GM12875 (cell line): ENCODE results near the gene MSI2.

Source experiments
- H3K4me3 ChIP-seq: one replicate; pipeline ENCODE4 v1.5.1; 2011; ENCODE audit warnings: low read depth, low read length, control low read depth
- CTCF ChIP-seq: IDR thresholded peaks from 2 replicates; pipeline ENCODE4 v1.5.1; 2011; ENCODE audit warnings: low read depth, mild to moderate bottlenecking, control low read depth, inconsistent platforms, low read length, moderate library complexity, borderline replicate concordance; ENCODE audit not compliant: insufficient read depth

MSI2 gene

GRCh38 chr17:57648720-57649119 is 392.4 kb downstream of the MSI2 start:
- TF ChIP-seq CTCF = no peak
- no peak overlapping the region for H3K4me3 ChIP-seq

- TF ChIP-seq CTCF = no peak
- H3K4me3 ChIP-seq = no peak overlapping the region
Measured at GRCh38 chr17:57649191-57649590, 392.9 kb downstream of the MSI2 start.

- no peak for TF ChIP-seq CTCF
- H3K4me3 ChIP-seq = no peak overlapping the region
Measured at GRCh38 chr17:57649731-57650484, 393.6 kb downstream of the MSI2 start.

GRCh38 chr17:57650548-57650947 is 394.2 kb downstream of the MSI2 start:
- no peak overlapping the region for H3K4me3 ChIP-seq
- TF ChIP-seq CTCF = no peak

- TF ChIP-seq CTCF = no peak
- no peak overlapping the region for H3K4me3 ChIP-seq
Measured at GRCh38 chr17:57651451-57651850, 395.1 kb downstream of the MSI2 start.

- no peak overlapping the region for H3K4me3 ChIP-seq
- TF ChIP-seq CTCF = no peak
Measured at GRCh38 chr17:57651996-57652395, 395.7 kb downstream of the MSI2 start.

GRCh38 chr17:57652811-57653210 is 396.5 kb downstream of the MSI2 start:
- H3K4me3 ChIP-seq = no peak overlapping the region
- no peak for TF ChIP-seq CTCF
